C1 segment of cervical spinal cord (tissue), 14 donors: ENCODE results near the gene MRPS31.
"Not testable (repeated sequence)": the region's sequence is repeated elsewhere in the genome, so short reads cannot be mapped to it uniquely, and the experiment has no call there.

Experiments
- DNase-seq, 14 donors: peaks; one replicate each; lab custom pipeline; 2025; lab: John Stamatoyannopoulos, UW

The MRPS31 gene

DNA sequence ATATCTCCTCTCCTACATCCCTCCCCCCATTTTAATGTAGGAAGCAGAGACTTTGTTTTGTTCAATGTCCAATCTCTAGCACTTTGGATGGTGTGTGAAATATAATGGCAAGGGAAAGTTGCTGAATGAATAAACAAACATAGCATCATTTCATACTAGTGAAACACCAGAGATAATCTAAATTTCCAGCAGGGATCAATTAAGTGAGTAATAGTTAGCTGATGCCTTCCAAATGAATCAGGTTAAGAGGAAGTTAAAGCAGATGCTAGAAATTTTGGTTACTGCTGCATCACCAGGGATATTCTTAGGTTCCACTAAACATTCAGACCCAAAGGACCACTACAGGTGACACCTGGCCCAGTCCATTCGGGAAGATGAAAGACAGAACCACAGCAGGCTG is 8.1 kb downstream of the MRPS31 start:
- DNase-seq: no peak

DNA sequence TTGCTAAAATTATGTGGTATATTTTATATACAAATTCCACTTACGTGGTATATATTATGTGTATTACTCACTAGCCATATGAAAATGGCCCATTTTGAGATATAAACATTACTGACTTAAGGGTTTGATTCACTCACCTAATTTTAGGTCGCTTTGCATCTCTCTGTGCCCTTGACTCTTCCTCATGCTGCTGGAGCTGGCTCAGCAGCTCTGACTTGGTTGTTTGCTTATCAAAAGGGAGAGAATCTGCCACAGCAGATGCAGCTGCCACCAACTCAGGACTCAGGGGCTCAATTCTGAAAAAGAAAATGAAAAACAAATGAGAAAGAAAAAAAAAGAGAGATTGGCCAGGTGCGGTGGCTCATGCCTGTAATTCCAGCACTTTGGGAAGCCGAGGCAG is 12.2 kb downstream of the MRPS31 start:
- no peak for DNase-seq

DNA sequence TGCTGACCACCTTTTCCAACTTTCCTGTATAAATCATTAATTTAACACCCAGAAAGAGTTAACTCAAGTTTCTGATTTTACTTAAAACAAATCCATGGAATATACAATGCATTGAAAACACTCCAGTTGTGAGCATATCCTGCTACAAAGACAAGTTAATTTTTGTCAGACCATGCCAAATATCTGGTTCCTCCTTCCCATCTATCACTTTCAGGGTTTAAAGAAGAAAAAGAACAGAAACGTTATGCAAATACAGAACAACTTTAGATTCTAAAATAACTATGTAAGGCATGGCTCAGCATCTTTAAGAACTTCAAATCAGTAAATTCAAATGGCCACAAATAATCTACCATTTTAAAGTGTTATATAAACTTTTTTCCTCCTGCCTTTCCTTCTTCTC is 14.9 kb downstream of the MRPS31 start:
- DNase-seq: no peak

DNA sequence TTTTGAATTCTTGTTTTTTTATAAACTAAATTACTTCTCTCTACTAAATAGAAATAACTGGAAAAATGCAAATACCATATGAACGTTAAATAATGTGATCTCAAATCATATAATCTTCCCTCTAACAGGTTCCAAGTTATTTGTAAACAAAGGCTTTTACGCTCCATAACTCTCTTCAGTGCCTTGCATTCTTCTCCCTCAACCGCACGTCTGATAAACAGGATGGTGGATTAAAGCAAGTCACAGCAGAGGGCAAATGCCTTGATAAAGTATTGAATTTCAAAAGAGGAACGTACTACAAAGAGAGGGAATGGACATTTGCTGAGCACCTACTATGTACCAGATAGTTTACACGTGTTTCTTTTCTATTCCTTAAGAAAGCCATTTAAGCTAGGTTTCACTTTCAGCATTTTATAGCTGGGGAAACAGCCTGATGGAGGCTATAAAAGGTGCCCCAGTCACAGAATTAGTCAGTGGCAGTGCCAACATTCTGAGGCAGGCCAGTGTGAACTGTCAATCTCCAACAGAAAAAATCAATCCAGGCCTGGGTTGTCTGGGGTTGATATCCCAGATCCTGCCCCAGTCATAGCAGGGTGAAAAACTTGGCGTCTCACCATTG is 15.8 kb downstream of the MRPS31 start:
- DNase-seq: no peak

DNA sequence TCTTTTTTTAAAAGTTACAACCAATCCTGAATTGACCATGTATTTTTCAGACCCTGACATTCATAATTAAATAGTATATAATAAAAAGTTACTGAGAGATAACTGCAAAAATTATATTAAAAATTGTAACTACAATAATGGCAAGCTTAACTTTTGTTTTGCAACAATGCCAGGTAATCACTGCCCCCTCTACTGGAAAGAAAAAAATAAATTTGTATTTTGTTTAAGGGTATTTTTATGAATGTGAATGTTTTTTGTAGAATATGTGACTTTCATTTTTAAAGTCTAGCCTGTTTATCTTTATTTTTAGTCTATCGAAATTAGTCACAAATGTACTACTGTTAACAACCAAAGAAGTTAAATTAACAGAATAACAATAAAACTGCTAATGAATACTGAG is 21.7 kb downstream of the MRPS31 start:
- DNase-seq: no peak

DNA sequence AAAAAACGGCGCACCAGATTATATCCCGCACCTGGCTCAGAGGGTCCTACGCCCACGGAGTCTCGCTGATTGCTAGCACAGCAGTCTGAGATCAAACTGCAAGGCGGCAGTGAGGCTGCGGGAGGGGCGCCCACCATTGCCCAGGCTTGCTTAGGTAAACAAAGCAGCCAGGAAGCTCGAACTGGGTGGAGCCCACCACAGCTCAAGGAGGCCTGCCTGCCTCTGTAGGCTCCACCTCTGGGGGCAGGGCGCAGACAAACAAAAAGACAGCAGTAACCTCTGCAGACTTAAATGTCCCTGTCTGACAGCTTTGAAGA is 35.8 kb downstream of the MRPS31 start:
- not testable (repeated sequence) for DNase-seq

DNA sequence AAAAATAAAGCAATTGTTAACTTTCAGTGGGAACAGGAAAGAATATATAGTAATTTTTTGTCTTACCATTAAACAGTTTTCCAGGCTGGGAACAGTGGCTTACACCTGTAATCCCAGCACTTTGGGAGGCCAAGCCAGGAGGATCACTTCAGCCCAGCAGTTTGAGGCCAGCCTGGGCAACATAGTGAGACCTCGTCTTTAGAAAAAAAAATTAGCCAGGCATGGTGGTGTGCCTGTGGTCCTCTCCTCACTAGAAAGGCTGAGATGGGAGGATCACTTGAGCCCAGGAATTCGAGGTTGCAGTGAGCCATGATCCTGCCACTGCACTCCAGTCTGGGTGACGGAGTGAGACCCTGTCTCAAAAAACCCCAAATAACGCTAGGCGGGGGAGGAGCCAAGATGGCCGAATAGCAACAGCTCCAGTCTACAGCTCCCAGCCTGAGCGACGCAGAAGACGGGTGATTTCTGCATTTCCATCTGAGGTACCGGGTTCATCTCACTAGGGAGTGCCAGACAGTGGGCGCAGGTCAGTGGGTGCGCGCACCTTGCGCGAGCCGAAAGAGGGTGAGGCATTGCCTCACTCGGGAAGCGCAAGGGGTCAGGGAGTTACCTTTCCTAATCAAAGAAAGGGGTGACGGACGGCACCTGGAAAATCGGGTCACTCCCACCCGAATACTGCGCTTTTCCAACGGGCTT is 36.3 kb downstream of the MRPS31 start:
- not testable (repeated sequence) for DNase-seq

DNA sequence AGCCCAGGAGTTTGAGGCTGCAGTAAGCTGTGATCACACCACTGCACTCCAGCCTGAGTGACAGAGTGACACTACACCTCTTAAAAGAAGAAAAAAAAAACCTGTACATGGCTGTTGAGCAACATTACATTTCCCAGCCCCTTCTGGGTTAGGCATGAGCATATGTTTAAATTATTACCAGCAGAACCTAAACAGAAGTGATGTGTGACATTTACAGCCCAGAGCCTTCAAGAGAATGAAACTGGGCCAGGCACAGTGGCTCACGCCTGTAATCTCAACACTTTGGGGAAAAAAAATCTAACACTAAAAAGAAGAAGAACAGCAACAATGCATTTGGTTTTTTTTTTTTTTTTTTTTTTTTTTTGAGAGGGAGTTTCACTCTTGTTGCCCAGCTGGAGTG is 38.3 kb downstream of the MRPS31 start:
- no peak for DNase-seq

DNA sequence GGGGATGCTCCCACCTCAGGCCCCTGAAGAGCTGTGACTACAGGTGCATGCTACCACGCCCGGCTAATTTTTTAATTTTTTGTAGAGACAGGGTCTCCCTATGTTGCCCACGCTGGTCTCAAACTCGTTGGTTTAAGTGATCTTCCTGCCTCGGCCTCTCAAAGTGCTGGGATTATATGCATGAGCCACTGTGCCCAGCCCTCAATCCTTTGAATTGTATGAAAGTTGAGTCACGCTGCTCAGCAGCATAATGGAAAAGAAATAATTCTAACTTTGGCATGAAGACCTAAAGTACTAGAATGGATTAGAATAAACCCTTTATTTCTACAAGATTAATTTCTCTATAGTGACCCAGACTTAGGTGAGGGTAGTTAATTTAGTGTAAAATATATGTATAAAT is 42.4 kb downstream of the MRPS31 start:
- no peak for DNase-seq

DNA sequence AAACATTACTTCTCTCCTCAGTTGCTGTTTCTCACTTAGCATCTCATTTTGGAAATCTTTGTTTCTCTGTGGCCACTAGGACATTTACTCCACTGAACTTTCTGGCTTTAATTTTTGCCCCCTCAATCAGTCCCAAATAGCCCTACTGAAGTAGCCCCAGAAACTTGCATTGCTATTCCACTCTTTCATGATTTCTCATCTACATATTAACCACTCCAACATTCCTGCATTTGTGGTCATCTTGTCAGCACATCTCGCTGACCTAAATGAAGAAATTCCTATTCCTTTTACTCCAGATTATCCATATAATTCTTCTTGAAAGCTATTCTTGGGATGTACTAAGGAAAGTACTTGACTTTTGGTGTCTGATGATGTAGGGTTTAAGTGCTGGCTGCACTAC is 56.6 kb downstream of the MRPS31 start:
- DNase-seq: not testable (repeated sequence)

DNA sequence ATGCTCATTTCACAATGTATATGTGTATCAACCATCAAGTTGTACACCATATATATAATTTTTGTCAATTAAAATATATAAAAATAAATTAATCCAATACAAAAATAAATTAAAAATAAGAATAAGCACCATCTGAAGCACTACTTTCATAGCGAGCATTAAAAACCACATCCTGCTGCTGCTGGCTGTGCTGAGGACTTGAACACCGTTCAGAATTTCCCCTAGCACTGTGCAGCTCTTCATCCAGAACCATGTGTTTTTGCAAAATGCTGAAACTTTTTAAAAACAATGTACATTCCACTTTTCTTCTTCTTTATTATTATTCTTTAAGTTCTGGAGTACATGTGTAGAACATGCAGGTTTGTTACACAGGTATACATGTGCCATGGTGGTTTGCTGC is 64.6 kb downstream of the MRPS31 start:
- no peak for DNase-seq

DNA sequence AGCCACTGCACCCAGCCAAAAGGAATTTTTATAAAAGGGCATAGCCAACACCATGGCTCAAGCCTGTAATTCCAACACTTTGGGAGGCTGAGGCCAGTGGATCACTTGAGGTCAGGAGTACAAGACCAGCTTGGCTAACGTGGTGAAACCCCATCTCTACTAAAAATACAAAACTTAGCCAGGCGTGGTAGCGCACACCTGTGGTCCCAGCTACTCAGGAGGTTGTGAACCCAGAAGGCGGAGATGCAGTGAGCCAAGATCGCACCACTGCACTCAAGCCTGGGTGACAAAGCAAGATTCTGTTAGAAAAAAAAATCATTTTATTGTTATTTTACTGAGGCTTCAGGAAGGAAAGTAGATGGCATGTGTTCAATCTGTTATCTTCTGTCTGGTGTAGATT is 73.3 kb downstream of the MRPS31 start:
- no peak for DNase-seq

DNA sequence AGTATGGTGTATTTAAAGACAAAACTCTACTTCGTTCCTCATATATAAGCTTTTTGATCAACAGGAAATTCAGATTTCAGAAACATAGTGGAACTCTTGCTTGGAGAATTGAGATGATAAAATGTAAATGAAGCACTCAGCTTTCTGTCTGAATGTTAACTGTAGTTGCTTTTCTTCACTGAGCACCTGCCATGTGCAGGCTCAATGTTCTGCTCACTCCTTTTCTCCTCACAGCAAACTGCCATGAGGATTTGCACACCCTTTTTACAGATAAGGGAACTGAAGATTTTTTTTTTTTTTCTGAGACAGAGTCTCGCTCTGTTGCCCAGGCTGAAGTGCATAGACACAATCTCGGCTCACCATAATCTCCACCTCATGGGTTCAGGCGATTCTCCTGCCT is 76.6 kb downstream of the MRPS31 start:
- no peak for DNase-seq

DNA sequence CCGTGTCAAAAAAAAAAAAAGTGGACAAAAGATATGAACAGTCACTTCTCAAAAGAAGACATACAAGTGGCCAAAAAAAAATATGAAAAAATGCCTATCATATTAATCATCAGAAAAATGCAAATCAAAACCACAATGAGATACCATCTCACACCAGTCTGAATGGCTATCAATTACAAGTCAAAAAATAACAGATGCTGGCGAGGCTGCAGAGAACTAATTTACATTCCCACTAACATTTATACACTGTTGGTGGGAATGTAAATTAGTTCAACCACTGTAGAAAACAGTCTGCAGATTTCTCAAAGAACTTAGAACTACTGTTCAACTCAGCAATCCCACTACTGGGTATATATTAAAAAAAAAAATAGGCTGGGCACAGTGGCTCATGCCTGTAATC is 78.0 kb downstream of the MRPS31 start:
- DNase-seq: no peak

DNA sequence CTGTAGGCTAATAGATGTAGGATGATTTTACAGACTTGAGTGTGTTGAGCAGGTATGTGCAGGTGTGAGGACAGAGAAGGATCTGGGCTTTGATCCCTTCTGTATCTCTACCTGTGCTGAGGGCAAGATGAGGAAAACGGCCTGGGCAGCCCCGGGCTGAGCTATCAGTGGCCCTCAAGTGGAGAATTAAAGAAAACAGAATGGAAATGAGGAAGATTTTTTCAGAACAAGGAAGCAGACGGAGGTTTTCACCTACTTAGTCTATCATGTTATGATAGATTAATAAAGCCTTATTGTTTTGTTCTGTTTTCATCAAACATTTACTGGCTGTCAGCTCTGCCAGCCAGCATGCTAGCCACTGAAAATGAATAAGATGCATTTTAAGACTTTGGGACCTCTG is 82.2 kb downstream of the MRPS31 start:
- no peak for DNase-seq

DNA sequence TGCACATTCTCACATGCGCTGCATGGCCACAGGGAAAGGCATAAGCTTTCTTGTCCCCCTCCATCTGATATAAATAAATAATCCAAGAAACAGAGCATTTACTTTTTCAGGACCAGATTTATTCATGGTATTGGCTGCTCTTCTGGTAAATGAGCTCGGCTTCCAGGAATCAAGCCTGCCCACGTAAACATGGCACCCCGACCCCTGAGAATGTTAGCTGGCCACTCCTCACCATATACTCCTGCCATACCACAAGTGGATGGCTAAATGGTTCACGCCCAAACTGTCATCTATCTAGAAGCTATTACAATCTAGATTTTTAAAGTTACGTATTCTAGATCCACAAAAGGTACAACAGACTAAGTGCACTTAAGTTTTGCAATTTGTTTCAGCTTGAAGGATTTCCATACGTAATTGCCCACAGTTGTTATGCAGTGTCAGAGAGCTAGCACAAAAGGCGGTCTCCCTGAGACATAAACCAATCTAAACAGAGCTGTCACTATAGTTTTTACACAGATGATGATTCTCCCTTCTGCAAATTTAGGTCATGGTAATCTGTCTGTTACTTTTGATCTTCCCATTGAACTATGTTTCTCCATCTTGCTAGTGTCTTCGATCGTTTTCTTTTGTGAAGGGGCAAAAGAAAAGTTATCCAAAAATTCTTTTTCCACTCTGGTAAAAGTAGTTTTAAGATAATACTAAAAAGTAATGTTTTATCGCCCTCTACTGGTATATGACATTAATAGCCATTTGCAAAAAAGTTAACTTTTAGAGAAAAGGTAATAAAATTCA is 88.3 kb downstream of the MRPS31 start:
- DNase-seq: no peak

DNA sequence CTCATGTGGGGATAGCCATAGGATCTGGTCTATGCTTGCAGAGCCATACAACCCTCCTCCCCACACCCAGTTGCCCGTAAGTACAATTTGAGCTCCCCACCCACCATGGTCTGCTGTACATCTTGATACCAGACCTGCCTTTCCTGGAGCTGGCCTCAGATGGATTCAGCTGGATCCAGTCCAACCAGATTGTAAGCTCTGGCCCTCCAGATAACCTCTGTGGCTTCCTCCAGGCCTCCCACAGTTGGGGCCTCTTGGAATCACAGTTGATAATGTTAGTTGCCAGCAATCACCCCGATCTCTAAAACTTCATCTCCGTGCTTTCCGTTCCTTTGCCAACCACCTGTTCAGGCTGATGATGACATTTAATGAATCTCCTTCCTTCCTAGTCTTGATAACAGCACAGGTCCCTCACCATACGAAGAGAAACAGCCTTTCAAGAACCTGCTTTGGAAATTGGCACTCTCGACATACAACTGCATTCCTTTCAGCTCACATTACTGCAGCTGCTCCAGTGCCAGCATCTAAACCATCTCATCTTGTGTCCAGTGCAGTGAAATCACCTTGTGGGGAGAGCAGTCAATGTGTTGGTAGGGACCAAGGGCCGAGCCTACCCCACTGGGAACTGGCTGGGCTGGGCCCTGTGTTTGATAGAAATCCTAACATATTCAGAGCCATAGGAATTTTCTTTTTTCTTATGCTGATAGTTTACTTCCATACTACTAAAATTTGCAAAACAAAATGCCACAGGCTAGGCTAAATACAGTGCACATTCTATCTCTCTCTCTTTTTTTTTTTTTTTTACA is 89.4 kb downstream of the MRPS31 start:
- no peak for DNase-seq

DNA sequence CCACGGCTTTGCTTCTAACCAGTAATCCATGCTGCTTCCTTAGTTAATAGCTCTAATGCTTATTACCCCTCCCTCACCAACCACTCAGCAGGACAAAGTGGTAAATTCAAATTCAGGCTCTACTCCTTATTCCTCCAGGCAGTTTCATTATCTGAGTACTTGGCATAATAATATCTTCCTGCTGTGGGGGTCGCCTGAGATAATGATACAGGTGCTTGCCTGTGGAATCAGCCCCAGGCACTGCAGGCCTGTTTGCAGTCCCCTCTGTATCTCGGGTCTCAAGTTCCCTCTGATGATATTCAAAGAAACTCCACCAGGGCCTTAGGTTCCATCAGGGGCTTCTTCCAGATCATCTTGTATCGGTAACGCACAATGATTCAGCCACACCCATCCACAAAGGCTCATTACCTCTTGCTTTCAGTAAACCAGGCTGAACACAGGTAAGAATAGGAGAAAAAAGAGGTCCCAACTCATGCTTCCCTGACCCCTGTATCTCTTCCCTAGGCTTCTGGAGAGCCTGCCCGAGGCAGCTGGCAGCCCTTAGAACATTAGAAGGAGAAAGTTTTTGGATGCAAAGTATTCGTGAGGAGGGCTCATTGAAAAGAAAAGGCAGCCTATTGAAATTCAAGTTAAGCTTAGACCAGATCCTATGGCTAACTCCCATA is 90.2 kb downstream of the MRPS31 start:
- DNase-seq: no peak

DNA sequence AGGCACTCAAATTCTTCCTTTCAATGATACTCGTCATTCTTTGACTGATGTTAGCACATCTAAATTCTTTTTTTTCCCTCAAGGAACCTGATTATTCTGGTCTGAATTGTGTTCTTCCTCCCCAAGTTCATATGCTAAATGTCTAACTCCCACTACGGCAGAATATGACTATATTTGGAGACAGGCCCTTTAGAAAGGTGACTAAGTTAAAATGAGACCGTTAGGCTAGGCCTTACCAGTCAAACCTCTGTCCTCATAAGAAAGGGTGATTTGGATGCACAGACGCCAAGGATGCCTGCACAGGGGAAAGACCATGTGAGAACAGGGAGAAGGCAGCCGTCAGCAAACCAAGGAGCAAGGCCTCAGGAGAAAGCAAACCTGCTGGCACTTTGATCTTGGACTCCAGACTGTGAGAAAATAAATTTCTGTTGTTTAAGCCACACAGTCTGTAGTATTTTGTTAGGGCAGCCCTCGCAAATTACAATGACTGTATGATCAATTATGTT is 91.5 kb downstream of the MRPS31 start:
- DNase-seq: no peak
